GM19043 (cell line): Measurements from ENCODE around the gene PRKAR1B.
"Not testable (repeated sequence)": the region's sequence is repeated elsewhere in the genome, so short reads cannot be mapped to it uniquely, and the experiment has no call there.

Experiments
- ATAC-seq: cut with Tn5 transposase; IDR thresholded peaks from one replicate; pipeline ENCODE4 v1.9.1; 2021; ENCODE audit warnings: low read depth; ENCODE audit not compliant: unreplicated experiment

The PRKAR1B gene

GRCh38 chr7:652167-652566 is 74.9 kb downstream of the PRKAR1B start:
- not testable (repeated sequence) for ATAC-seq

DNA sequence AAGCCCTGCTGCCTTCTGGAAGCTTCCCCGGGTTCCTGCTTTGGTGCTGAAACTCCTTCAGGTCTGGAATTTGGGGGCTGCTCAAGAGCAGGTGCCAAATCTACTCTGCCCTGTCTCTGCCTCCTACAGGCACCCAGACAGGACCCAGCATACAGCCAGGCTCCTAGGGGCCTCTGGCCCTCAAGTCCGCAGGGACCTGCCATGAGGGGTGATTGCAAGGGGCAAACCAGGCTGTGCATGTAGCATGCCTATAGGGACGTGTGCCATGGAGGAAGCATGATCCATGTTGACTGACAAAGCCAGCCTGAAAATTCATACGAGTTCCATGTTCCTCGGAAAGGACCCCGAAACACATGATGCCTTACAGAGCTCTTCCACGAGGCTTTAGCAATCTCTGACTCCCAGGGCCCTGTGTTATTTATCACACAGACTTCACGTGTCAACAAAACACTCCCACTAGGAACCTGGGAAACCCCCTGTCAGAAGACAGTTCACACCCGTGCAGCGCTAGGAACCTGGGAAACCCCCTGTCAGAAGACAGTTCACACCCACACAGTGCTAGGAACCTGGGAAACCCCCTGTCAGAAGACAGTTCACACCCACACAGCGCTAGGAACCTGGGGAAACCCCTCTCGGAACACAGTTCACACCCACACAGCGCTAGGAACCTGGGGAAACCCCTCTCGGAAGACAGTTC is 75.9 kb downstream of the PRKAR1B start:
- no peak for ATAC-seq

DNA sequence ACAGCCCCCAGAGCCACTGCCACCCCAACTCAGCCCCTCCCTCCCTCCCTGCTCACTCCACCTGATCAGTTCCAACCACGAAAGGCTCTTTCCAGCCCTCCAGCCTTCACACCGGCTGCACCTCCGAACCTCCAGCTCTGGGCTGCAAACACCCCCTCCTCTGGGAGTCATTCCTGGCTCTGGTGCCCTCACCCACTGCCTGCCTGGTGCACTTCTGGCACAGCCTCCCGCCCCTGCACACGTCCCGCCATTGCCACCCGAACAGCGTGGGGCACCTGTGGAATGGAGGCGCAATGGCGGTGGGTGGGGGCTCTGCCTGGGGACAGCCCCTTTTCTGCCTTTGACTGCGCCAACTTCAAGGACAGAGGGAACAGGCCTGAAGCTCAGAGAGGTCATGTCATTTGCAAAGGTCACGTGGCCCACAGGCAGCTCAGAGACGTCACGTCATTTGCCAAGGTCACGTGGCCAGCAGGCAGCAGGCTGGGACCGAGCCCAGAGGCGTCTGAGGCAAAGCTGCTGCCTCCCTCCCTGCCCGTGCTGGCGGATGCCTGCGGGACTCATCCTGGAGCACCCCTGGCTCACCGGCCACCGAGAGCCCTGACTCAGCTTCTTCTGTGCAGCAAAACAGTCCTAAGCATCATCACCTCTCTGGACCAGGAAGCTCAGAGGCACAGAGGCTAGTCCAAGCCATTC is 76.6 kb downstream of the PRKAR1B start:
- ATAC-seq = no peak

- no peak for ATAC-seq
Measured at GRCh38 chr7:646951-647350, 80.1 kb downstream of the PRKAR1B start.

DNA sequence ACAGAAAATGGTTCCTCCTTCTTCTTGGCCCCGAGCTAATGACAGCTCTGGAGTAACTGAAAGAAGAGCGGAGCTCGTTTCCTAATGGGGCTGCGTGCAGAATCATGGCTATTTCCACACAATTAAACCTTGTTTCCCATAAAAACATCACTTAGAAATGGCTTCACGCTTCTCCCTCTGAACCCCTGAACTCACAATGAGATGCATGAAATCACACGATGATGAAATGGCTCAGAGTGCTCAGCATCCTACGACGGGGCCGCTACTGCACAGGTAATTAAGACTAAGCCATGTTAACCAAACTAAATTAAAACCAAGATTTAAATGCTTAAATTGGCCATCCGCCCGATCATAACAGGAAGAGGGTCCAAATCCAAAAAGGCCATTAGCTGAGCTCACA is 80.6 kb downstream of the PRKAR1B start:
- ATAC-seq = no peak

- no peak for ATAC-seq
Measured at GRCh38 chr7:645606-646005, 81.5 kb downstream of the PRKAR1B start.

GRCh38 chr7:644381-645305 is 82.4 kb downstream of the PRKAR1B start:
- ATAC-seq = no peak

- no peak for ATAC-seq
Measured at GRCh38 chr7:641966-642365, 85.1 kb downstream of the PRKAR1B start.

DNA sequence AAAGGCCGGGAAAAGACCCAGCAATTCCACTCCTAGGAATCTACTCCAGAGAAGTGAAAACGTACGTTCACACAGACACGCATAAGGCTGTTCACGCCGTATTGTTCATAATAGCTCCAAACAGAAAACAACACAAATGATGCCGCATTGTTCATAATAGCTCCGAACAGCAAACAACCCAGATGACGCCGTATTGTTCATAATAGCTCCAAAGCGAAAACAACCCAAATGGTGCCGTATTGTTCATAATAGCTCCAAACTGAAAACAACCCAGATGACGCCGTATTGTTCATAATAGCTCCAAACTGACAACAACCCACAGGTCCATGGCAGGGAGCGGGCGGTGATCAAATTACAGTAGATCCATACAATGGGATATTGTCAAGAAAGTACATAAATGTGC is 85.8 kb downstream of the PRKAR1B start:
- no peak for ATAC-seq

- ATAC-seq = no peak
Measured at GRCh38 chr7:638256-639011, 88.6 kb downstream of the PRKAR1B start.

DNA sequence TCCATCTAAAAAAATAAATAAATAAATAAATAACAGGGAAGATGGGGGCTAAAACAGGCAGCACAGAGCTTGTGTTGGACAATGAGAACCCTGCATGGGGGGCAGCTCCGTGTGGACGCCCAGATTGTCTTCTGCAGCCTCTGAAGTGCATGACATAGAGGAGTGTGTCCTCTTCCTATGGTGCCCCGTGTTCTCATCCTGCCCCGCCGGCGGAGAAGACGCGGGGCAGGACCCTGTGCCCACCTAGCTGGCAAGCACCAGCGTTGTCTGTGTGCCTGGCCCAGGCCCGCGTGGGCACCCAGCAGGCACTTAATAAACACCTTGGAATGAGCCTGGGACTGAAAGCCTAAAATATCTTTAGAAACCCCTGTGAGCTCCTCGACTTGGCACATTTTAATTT is 89.3 kb downstream of the PRKAR1B start:
- no peak for ATAC-seq

GRCh38 chr7:636396-636795 is 90.7 kb downstream of the PRKAR1B start:
- no peak for ATAC-seq

GRCh38 chr7:635687-636382 is 91.2 kb downstream of the PRKAR1B start:
- not testable (repeated sequence) for ATAC-seq

GRCh38 chr7:635227-635626 is 91.9 kb downstream of the PRKAR1B start:
- ATAC-seq = no peak

DNA sequence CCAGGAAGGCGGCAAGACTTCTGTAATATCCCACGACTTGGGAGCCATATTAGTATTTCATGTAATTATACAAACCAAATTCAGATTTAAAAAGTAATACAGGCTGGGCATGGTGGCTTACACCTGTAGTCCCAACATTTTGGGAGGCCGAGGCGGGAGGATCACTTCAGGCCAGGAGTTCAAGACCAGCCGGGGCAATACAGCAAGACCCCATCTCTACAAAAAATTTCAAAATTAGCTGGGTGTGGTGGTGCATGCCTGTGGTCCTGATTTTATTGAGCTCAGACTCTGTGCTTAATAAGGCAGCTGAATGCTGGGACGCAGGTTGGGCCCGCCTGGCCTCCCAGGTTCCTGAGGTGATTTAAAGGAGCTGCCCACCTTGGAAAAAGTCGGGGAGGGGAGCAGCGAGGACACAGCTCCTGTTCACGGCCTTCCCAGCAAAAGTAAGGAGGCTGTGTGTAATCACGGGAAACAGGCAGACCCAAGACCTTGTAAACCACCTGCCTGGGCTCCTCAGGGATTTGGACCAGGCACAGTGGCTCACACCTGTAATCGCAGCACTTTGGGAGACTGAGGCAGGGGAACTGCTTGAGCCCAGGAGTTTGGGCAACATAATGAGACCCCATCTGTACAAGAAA is 93.6 kb downstream of the PRKAR1B start:
- ATAC-seq = no peak

DNA sequence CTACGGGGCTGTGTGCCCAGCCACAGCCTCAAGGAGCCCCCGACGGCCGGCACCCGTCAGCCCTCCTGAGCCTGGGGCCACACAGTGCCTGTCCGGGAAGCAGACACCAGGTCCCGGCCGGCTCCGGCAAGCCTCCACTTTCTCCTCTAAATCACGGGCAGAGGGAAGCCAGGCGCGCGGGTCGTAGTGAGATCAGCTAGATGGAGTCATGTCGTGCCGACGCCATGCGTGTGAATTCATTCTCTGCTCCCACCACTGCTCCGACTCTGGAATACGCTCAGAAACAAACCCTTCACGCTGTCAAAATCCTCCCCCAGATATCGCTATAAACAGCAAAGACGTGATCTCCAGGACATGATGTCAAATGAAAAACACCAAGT is 94.3 kb downstream of the PRKAR1B start:
- ATAC-seq = no peak

GRCh38 chr7:631964-632830 is 94.9 kb downstream of the PRKAR1B start:
- ATAC-seq = no peak

DNA sequence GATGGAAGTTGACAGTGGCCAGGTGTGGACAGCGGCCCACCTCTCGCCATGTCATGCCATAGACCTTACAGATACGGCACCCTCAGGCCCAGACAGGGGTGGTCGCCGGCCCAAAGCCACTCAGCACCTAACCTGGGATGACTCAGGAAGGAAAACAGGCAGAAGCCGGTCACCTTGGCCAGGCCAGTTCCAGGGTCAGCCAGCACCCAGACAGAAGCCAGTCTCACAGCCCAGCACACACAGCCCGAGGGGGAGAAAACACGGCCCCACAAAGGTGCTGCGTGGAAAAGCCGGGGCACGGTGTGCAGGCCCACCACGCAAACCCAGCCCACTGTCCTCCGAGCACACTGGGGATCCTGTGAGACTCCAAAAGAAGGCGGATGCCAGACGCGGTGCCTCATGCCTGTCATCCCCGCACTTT is 95.8 kb downstream of the PRKAR1B start:
- no peak for ATAC-seq

DNA sequence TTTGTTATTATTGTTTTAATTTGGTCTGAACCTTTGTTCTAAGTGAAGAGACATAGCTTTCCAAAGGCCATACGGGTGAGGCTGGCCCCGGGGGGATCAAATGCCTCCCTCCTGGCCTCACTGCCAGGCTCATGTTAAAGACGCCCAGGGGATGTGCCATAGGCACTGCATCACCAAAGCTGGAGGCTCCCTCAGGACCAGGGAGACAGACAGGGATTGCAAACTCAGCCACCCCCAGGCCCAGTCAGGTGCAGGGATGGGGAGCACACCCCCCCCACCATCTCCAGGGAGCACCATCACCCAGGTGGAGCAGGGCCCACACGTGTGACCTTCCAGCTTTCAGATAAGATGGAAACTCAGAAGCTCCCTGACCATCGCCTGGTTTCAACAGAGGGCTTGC is 96.5 kb downstream of the PRKAR1B start:
- no peak for ATAC-seq
